ENCODE results near the gene CFAP210. TPM values are rescaled to one million over a fixed set of nuclear protein-coding genes. Genes with fewer than 3 reads are reported as not detected.
"Not testable (repeated sequence)": the region's sequence is repeated elsewhere in the genome, so short reads cannot be mapped to it uniquely, and the experiment has no call there.

CFAP210 gene
- total RNA-seq, 2 experiments from 2014 or later, result not detected

DNA sequence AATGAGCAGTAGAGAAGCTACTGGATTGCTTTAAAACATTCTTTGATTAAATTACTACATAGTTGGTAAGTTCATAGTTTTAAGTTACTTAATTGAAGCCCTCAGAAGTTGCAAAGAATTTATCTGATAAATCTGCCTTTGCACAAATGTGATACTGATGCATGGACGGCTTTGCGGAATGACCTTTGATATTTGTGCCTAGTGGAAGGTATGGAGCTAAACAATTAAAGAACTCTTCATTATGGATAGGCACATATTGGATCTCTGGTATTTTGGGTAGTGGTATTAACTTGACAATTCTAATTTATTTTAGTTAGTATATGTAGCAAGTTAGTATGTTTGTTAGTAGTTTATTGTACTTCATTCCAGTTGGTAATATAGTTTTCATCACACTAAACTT, 54.1 kb downstream of the CFAP210 start:
- Mint-ChIP-seq H3K36me3 (peaks cover 5% of the 10 kb centered on the region), H3K4me1 (no peaks in the 10 kb centered on the region), H3K27ac (no peak overlapping the region), H3K9me3 (peaks cover 2% of the 10 kb centered on the region), H3K27me3 (no peaks in the 10 kb centered on the region), H3K4me3 (no peak overlapping the region)
- DNase-seq, result no peak

DNA sequence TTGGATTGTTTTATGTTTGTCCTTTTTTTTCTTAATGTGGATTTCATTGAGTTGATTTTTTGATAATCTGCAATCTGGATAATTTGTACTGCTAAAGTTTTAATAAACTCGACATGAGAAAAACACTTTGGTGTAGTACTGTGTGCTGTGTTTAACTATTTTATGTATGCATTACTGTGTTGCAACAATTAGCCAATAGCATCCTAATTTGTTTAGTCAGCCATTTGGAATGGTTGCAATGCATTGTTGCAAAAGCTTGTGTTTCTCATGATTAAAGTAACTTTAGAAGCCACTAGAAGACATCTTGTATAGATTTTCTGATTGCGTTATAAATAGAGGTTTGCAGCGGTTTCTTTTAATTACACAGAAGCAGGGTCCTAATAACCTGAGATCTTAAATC, 56.6 kb downstream of the CFAP210 start:
- Mint-ChIP-seq H3K9me3 (peaks cover 2% of the 10 kb centered on the region), H3K4me1 (no peaks in the 10 kb centered on the region), H3K36me3 (peaks cover 16% of the 10 kb centered on the region), H3K4me3 (no peak overlapping the region), H3K27ac (no peak overlapping the region), H3K27me3 (no peaks in the 10 kb centered on the region)
- DNase-seq, result no peak

DNA sequence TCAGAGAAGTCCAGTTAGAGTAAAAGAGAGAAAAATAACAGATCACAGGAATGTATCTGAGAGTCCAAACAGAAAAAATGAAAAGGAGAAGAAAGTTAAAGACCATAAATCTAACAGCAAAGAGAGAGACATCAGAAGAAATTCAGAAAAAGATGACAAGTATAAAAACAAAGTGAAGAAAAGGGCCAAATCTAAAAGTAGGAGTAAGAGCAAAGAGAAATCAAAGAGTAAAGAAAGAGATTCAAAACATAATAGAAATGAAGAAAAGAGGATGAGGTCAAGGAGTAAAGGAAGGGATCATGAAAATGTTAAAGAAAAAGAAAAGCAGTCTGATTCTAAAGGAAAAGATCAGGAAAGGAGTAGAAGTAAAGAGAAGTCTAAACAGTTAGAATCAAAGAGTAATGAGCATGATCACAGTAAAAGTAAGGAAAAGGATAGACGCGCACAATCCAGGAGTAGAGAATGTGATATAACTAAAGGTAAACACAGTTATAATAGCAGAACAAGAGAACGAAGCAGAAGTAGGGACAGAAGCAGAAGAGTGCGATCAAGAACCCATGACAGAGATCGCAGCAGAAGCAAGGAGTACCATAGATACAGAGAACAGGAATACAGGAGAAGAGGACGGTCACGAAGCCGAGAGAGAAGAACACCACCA, 57.6 kb downstream of the CFAP210 start:
- Mint-ChIP-seq H3K9me3 (no peaks in the 10 kb centered on the region), H3K27me3 (no peaks in the 10 kb centered on the region), H3K4me1 (no peaks in the 10 kb centered on the region), H3K4me3 (no peak overlapping the region), H3K36me3 (peaks cover 14% of the 10 kb centered on the region), H3K27ac (no peak overlapping the region)
- no peak for DNase-seq

DNA sequence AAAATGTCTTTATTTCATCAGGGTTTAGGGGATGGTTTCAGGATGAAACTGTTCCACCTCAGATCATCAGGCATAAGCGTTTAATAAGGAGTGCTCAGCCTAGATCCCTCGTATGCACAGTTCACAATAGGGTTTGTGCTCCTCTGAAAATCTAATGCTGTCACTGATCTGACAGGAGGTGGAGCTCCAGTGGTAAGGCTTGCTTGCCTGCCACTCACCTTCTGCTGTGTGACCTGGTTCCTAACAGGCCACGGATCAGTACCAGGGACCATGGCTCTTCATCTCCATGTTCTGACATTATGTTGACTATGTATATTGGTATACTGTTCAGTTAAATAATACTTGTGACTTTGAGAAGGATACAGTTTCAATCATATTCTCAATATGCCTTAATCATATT, 68.4 kb downstream of the CFAP210 start:
- Mint-ChIP-seq H3K9me3 (no peaks in the 10 kb centered on the region), H3K36me3 (peaks cover 17% of the 10 kb centered on the region), H3K27me3 (no peaks in the 10 kb centered on the region), H3K27ac (no peak overlapping the region), H3K4me3 (no peak overlapping the region), H3K4me1 (peaks cover 8% of the 10 kb centered on the region)
- no peak for DNase-seq

DNA sequence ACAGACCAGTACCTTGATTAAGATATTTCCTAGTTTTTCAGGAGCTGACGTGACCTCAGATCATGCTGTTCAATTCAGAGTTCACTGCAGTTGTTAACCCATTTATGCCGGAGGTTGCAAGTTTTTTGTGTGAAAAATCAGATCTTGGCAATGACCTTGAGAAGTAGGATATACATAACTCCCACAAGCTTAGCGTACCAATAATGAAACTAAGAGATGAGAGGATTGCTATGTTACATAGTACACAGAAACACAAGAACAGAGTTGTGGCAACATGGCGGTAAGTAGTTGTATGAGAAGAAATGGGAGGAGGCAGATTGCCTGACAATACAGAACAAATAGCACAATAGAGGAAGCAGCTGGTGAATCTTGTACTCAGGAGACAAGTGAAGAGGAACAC, 71.0 kb downstream of the CFAP210 start:
- no peaks in the 10 kb centered on the region for H3K27me3 Mint-ChIP-seq
- no peak overlapping the region for H3K27ac Mint-ChIP-seq
- peaks cover 32% of the 10 kb centered on the region for H3K36me3 Mint-ChIP-seq
- H3K4me1 Mint-ChIP-seq, result peaks cover 21% of the 10 kb centered on the region
- H3K4me3 Mint-ChIP-seq, result no peak overlapping the region
- no peak for DNase-seq
- no peaks in the 10 kb centered on the region for H3K9me3 Mint-ChIP-seq

DNA sequence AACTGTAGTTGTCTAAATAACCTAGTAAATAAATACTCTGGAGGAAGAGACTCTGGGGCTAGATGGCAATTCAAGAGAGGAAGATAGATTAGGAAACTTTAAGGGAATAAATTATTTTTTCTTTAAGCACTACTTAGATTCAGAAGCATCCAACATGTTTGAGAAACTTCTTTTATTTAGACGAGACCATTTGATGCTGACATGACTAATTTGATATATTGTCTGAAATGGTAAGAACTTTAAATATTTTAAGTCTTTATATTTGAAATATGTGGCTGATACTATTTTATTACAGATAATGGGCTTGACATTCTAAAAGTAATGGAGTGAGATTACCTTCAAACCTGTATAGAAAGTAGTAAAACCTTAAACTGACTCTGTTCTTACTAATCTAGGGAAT, 73.7 kb downstream of the CFAP210 start:
- no peak overlapping the region for H3K27ac Mint-ChIP-seq
- H3K4me1 Mint-ChIP-seq, result peaks cover 28% of the 10 kb centered on the region
- peaks cover 55% of the 10 kb centered on the region for H3K36me3 Mint-ChIP-seq
- DNase-seq, result no peak
- H3K27me3 Mint-ChIP-seq, result no peaks in the 10 kb centered on the region
- peaks cover 8% of the 10 kb centered on the region for H3K9me3 Mint-ChIP-seq
- H3K4me3 Mint-ChIP-seq, result no peak overlapping the region

DNA sequence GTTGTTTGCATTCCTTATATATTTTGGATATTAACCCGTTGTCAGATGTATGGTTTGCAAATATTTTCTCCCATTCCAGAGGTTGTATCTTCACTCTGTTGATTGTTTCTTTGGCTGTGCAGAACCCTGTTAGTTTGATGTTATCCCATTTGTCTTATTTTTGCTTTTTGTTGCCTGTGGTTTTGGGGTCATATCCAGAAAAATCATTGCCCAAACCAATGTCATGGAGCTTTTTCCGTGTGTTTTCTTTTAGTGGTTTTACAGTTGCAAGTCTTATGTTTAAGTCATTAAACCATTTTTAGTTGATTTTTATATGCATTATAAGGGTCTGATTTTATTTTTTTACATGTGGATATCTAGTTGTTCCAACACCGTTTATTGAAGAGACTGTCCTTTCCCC, 74.3 kb downstream of the CFAP210 start:
- peaks cover 27% of the 10 kb centered on the region for H3K4me1 Mint-ChIP-seq
- peaks cover 8% of the 10 kb centered on the region for H3K9me3 Mint-ChIP-seq
- no peak overlapping the region for H3K4me3 Mint-ChIP-seq
- DNase-seq, result no peak
- H3K27ac Mint-ChIP-seq, result no peak overlapping the region
- no peaks in the 10 kb centered on the region for H3K27me3 Mint-ChIP-seq
- peaks cover 59% of the 10 kb centered on the region for H3K36me3 Mint-ChIP-seq

DNA sequence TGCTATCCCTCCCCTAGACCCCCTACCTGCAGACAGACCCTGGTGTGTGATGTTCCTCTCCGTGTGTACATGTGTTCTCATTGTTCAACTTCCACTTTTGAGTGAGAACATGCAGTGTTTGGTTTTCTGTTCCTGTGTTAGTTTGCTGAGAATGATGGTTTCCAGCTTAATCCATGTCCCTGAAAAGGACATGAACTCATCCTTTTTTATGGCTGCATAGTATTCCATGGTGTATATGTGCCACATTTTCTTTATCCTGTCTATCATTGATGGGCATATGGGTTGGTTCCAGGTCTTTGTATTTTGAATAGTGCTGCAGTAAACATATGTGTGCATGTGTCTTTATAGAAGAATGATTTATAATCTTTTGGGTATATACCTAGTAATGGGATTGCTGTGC, 78.2 kb downstream of the CFAP210 start:
- H3K9me3 Mint-ChIP-seq, DNase-seq, H3K4me3 Mint-ChIP-seq, H3K27me3 Mint-ChIP-seq, H3K27ac Mint-ChIP-seq: not testable (repeated sequence)
- Mint-ChIP-seq H3K4me1 (peaks cover 22% of the 10 kb centered on the region), H3K36me3 (peaks cover 75% of the 10 kb centered on the region)

DNA sequence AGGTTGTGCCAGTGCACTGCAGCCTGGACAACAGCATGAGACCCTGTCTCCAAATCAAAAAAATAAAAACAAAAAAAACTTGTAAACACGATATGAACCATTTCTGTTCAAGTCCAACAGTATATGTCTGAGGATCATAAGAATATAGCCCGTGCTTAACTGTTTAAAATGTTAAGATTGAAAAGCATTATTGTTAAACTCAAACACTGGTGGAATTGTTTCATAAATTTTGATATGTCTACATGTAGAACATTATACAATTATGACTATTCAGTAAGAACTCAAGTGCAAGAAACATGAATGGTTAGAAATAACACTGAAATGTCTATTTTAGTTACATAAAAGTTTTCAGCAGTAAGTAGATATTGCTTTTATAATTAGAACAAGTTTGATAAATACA, 80.3 kb downstream of the CFAP210 start:
- no peak for DNase-seq
- peaks cover 13% of the 10 kb centered on the region for H3K4me1 Mint-ChIP-seq
- no peak overlapping the region for H3K27ac Mint-ChIP-seq
- no peak overlapping the region for H3K4me3 Mint-ChIP-seq
- no peaks in the 10 kb centered on the region for H3K27me3 Mint-ChIP-seq
- H3K36me3 Mint-ChIP-seq, result peaks cover 80% of the 10 kb centered on the region
- peaks cover 8% of the 10 kb centered on the region for H3K9me3 Mint-ChIP-seq

DNA sequence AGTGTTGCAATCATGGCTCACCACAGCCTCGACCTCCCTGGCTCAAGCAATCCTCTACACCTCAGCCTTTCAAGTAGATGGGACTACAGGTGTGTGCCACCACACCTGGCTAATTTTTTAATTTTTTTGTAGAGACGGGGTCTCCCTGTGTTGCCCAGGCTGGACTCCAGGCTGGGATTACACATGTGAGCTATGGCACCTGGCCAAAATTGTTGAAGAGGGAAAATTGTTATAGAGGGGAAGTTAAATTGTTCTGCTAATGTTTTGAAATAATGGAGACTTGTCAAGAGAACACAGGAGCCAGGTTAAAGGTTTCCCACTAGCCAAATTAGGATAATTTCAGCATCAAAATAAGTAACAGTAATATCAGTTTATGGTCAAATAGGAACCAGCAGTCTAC, 84.9 kb downstream of the CFAP210 start:
- peaks cover 2% of the 10 kb centered on the region for H3K4me1 Mint-ChIP-seq
- peaks cover 51% of the 10 kb centered on the region for H3K36me3 Mint-ChIP-seq
- H3K27me3 Mint-ChIP-seq, result no peaks in the 10 kb centered on the region
- H3K27ac Mint-ChIP-seq, result no peak overlapping the region
- no peaks in the 10 kb centered on the region for H3K9me3 Mint-ChIP-seq
- H3K4me3 Mint-ChIP-seq, result no peak overlapping the region
- no peak for DNase-seq

DNA sequence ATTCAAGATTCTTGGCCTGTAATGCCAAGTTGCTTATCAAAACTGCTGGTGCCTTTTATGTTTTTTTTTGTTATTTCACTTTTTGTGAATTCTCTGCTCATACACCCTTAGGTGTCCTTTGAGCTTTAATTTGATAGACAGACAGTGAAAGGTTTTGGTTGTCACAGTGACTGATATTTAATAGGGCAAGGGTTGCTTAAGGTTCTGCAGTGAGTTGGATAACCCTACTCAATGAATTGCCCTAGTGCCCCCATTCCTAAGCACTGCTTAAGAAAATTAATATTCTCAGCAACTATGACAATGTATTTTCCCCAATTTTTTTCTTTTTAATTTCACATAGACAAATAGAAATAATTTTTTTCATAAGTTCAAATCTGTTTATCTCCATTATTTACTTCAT, 94.6 kb downstream of the CFAP210 start:
- no peak for DNase-seq
- Mint-ChIP-seq H3K9me3 (no peaks in the 10 kb centered on the region), H3K4me3 (no peak overlapping the region), H3K27ac (no peak overlapping the region), H3K4me1 (peaks cover 16% of the 10 kb centered on the region), H3K27me3 (no peaks in the 10 kb centered on the region), H3K36me3 (peaks cover 13% of the 10 kb centered on the region)

DNA sequence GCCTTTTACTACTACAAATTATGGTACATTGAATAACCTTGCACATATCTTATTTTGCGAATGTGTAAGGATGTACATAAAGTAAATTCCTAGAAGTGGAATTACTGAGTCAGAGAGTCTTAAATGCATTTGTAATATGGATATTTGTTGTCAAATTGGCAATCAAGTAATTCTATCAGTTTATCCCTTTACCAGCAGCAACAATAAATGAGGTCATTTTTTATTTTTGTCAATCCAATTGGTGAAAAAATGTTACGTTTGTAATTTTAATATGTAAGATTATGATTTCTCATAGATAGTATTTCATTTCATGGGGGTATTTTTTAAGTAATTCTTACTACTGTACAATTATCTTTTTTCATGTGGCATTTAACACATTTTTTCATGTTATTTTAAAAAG, 95.2 kb downstream of the CFAP210 start:
- Mint-ChIP-seq H3K27ac (no peak overlapping the region), H3K27me3 (no peaks in the 10 kb centered on the region), H3K4me1 (peaks cover 16% of the 10 kb centered on the region), H3K4me3 (no peak overlapping the region), H3K9me3 (no peaks in the 10 kb centered on the region), H3K36me3 (peaks cover 11% of the 10 kb centered on the region)
- no peak for DNase-seq

DNA sequence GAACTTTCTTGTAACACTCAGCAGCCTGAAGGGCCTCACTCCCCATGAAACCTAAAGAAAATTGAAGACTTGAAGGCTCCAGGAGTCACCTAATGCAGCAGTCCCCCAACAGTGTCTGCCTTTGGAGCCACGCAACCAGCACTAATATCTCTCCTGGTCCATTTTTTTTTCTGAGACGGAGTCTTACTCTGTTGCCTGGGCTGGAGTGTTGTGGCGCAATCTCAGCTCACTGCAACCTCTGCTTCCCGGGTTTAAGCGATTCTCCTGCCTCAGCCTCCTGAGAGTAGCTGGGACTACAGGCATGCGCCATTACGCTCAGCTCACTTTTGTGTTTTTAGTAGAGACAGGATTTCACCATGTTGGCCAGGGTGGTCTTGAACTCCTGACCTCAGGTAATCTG, 97.7 kb downstream of the CFAP210 start:
- H3K27me3 Mint-ChIP-seq, H3K4me3 Mint-ChIP-seq, H3K27ac Mint-ChIP-seq, DNase-seq, H3K9me3 Mint-ChIP-seq: not testable (repeated sequence)
- peaks cover 11% of the 10 kb centered on the region for H3K36me3 Mint-ChIP-seq
- H3K4me1 Mint-ChIP-seq, result peaks cover 18% of the 10 kb centered on the region

Other genes with a start within 250 kb of the CFAP210 start
- gene BBS5, start 214.9 kb downstream of the CFAP210 start, total RNA-seq, result 1 to 10 TPM; 3.5 to 5.0 TPM
- under 1 TPM; 0.14 to 0.20 TPM for gene KLHL41, start 184.7 kb downstream of the CFAP210 start, total RNA-seq
- gene FASTKD1, start 120.5 kb downstream of the CFAP210 start, total RNA-seq, result 10 to 100 TPM; 57.5 to 58.2 TPM
- gene PPIG, start 110.1 kb downstream of the CFAP210 start, total RNA-seq, result 10 to 100 TPM; 67.3 to 72.6 TPM
- 1 to 10 TPM; 3.4 to 4.1 TPM for gene PHOSPHO2, start 64 bp upstream of the CFAP210 start, total RNA-seq
- gene KLHL23, start 39.4 kb upstream of the CFAP210 start, total RNA-seq, result 10 to 100 TPM; 15.9 to 16.3 TPM
- 100 to 1,000 TPM; 122 to 124 TPM for gene SSB, start 104.5 kb upstream of the CFAP210 start, total RNA-seq
- gene METTL5, start 130.5 kb upstream of the CFAP210 start, total RNA-seq, result 100 to 1,000 TPM; 115 TPM
- gene UBR3, start 133.0 kb upstream of the CFAP210 start, total RNA-seq, result 10 to 100 TPM; 15.1 to 17.7 TPM

Data from activated naive CD8-positive, alpha-beta T cell treated with anti-CD3 and anti-CD28 coated beads for 36 hours (primary cell).